Activated CD4-positive, CD25-positive, alpha-beta regulatory T cell treated with anti-CD3 and anti-CD28 coated beads, Interleukin-2, amount 50 U/mL, for 16 hours (primary cell): ENCODE results near the gene CGREF1.

Experiments used
- DNase-seq: peaks from one replicate; pipeline ENCODE4 v3.0.0-alpha.2; 2020; ENCODE audit warnings: low read depth, low spot score

The CGREF1 gene

GRCh38 chr2:27074738-27075565, 44.0 kb downstream of the CGREF1 start:
- DNase-seq = no peak

GRCh38 chr2:27073782-27074181, 45.1 kb downstream of the CGREF1 start:
- no peak for DNase-seq

- no peak for DNase-seq
Measured at GRCh38 chr2:27072920-27073319, 46.0 kb downstream of the CGREF1 start.

- DNase-seq = no peak
Measured at GRCh38 chr2:27071990-27072830, 46.7 kb downstream of the CGREF1 start.

- DNase-seq = peak; percentile 79
Measured at GRCh38 chr2:27071277-27071989, 47.5 kb downstream of the CGREF1 start, which contains the start of gene OST4. Gene OST4, minus strand, starts transcription at chr2:27071654.

- no peak for DNase-seq
Measured at GRCh38 chr2:27070653-27071276, 48.2 kb downstream of the CGREF1 start.

- no peak for DNase-seq
Measured at GRCh38 chr2:27069961-27070618, 48.8 kb downstream of the CGREF1 start.

- DNase-seq = no peak
Measured at GRCh38 chr2:27069436-27069835, 49.5 kb downstream of the CGREF1 start.

GRCh38 chr2:27067385-27067784, 51.5 kb downstream of the CGREF1 start:
- DNase-seq = no peak

- DNase-seq = no peak
Measured at GRCh38 chr2:27065128-27065527, 53.8 kb downstream of the CGREF1 start.

GRCh38 chr2:27060323-27060722, 58.6 kb downstream of the CGREF1 start:
- no peak for DNase-seq

GRCh38 chr2:27059141-27059820, 59.6 kb downstream of the CGREF1 start:
- DNase-seq = no peak

GRCh38 chr2:27058210-27058609, 60.7 kb downstream of the CGREF1 start:
- DNase-seq = no peak

GRCh38 chr2:27057184-27057583, 61.7 kb downstream of the CGREF1 start:
- no peak for DNase-seq

GRCh38 chr2:27054721-27055120, 64.2 kb downstream of the CGREF1 start:
- DNase-seq = no peak

GRCh38 chr2:27053776-27054175, 65.2 kb downstream of the CGREF1 start:
- DNase-seq = no peak

GRCh38 chr2:27053321-27053720, 65.6 kb downstream of the CGREF1 start:
- DNase-seq = no peak

- DNase-seq = peak; percentile 17
Measured at GRCh38 chr2:27051902-27052645, 66.9 kb downstream of the CGREF1 start.

- DNase-seq = peak; percentile 90
Measured at GRCh38 chr2:27050996-27051901, 67.7 kb downstream of the CGREF1 start, which contains the start of gene AGBL5. Gene AGBL5, plus strand, starts transcription at chr2:27051668. Its CDS starts 1,291 bp downstream, at chr2:27052959.
